T-helper 1 cell (primary cell): ENCODE measurements around the gene TCEAL3.
A peak's percentile ranks its signal among the peaks of the same experiment; 100 is the strongest.
"Not testable (repeated sequence)": the region's sequence is repeated elsewhere in the genome, so short reads cannot be mapped to it uniquely, and the experiment has no call there.

Source experiments
- DNase-seq, 5 donors: peaks; one replicate each; pipeline ENCODE4 v3.0.0-alpha.2; 2012 to 2020

Gene TCEAL3

GRCh38 chrX:103628386-103629317, 20.9 kb downstream of the TCEAL3 start, which contains the start of gene TCEAL1:
Gene TCEAL1 (plus strand): TSS chrX:103628975. CDS start chrX:103629917, 942 bp downstream.
- peak in 4 of 5 donors; percentile 11 to 30 (median 12) for DNase-seq

DNA sequence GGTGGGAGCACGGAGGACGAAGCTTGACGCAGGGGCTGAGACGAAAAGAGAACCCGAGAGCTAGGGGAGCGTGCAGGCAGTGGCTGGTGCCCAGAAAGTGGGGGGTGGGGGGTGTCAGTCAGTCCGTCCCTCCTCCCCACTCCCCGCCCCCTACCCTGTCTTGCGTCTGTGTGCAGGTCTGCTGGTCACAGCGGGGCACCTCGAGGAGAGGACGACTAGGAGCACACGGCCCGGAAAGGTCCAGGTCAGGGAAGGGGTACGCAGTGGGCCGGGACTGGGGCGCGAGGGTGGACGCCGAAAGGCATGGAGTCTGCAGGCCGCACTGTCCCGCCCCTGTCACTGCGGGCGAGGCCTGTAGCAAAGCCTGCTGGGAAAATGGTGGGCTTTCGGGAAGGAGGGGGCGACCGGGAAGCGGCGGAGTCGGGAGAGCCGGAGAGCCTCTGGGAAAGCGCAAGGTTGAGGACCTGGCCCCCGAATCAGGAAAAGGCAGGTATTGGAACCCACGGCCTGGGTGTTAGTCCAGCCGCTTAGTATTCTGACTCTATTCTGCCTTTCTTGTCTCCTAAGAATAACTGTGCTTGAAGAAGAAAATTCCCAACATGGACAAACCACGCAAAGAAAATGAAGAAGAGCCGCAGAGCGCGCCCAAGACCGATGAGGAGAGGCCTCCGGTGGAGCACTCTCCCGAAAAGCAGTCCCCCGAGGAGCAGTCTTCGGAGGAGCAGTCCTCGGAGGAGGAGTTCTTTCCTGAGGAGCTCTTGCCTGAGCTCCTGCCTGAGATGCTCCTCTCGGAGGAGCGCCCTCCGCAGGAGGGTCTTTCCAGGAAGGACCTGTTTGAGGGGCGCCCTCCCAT, 21.8 kb downstream of the TCEAL3 start:
- peak in 2 of 5 donors; percentile 5 to 10 for DNase-seq

GRCh38 chrX:103630171-103630511, 22.4 kb downstream of the TCEAL3 start:
- no peak for DNase-seq

DNA sequence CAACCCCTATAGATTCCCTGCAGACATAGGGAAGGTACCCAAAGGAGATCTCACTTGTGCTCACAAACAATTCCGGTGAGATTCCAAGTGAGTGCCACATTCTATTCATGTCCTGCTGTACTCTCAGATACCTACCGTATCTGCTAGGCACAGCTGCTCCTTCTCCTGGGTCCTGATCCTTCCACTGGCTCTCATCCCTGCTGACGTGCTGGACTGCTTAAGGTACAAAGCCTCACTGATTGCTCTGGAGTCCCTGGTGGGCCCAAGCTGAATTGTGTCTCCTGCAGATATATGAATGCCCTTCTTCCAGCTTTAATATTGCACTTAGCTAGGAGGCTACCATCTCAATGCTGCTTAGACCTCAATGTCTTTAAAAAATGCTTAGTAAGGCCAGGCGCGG, 23.4 kb downstream of the TCEAL3 start:
- DNase-seq, result no peak

GRCh38 chrX:103635436-103635835, 27.7 kb downstream of the TCEAL3 start:
- DNase-seq, result no peak

DNA sequence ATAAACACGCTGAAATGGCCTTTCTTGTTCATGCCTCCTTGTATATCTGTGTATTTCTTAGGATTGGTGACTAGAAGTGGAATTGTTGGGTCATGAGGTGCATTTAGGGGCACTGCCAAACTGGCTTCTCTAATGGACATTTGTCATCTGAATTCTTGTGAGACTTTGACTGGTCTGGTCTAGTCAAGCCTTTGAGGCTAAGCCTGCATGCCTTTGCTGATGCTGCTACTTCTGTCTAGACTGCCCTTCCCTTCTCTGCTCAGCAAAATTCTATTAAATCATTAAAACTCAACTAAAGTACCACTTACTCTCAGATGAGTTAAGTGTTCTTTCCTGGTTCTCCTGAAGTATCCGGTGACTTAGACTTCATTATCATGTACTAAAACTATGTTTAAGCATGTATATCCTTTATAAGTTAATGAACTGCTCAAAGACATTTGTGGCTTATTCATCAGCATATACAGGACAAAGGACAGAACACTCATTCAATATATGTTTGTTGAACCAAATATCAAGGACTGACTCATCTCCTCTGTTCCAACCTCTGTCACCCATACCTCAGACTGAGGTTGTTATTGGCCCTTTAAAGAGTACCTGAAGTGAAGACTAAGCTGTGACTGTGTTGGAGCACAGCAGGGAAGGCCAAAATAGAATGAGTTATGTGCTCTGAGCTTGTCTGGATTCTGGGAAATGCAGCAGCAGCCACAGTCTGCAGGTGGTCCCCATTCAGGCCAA, 30.0 kb downstream of the TCEAL3 start:
- DNase-seq, result no peak

DNA sequence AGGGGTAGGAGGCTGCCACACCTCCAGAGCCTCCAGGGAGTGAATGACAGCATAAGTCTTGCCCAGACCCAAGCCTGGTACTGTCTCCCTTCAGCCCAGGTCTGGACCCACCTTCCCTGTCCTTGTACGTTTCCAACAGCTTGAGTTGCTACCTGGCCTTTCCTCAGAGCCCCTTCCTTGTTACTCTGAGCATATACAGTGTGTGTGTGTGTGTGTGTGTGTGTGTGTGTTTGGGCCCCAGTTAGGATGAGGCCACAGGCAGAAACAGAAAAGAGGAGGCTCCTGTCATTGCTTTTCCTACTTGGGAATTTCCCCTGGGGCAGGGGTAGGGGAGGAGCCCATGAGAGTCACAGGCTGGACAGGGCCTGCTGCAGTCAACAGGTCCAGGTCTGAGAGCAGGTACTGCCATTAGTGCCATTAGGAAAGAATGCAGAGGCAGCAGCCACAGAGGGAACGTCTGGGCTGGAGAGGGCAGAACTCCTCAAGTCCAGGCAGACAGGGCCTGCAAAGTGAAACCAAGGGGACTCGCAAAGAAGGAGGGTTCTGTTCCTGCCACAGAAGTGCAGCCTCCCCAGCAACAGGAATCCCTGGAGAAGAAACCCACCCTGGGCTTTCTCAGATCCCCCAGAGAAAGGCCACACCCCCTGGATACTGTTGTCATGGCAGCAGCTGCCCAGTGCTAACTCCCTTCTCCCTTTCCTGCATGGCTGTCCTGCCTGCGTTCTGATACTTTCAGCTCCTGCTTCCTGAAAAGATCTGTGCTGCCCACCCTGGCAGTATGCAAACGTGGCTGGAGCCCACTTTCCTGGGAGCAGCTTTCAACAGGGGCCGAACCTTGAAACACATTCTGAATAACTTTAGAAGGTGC, 30.9 kb downstream of the TCEAL3 start:
- DNase-seq, result not testable (repeated sequence)

GRCh38 chrX:103640401-103641155, 32.8 kb downstream of the TCEAL3 start:
- no peak for DNase-seq

DNA sequence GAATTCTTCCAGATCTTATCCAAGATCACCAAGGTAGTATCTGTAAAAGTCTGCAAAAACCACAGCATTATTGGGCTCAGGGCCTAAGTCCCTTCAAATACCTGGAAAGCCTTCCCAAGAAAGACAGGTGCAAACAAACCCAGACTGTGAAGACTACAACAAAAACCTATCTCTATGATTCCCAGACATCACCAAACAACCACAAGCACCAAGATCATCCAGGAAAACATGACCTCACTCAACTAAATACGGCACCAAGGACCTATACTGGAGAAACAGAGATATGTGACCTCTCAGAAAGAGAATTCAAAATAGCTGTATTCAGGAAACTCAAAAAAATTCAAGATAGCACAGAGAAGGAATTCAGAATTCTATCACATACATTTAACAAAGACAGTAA, 36.4 kb downstream of the TCEAL3 start:
- no peak for DNase-seq

GRCh38 chrX:103647630-103648029, 39.9 kb downstream of the TCEAL3 start:
- no peak for DNase-seq

DNA sequence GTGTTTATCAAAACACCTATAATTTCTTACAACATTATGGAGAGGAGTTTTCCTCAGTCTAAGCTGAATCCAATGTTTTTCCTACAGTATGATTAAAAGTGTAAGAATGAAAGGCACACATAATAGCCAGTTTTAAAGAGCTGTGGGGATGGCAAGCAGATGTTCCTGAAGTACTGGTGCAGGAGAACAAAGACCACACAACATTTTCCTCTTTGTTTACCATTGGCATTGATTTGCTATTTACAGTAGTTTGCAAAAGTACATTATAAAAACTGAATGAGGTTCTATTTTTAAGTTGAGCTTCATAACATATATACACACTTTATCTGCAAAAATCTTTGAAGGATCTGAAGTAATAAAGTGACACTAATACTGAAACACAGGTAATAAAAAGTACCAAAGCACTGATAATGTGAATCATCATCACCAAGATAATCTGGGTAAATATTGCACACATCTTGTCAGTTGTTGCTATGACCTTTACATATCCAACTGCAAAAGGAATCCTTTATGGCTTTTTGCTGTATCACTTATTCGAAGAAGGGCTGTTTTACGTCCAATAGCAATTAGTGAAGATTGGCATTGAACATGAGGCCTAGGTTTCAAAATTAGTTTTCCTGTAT, 43.5 kb downstream of the TCEAL3 start:
- no peak for DNase-seq

DNA sequence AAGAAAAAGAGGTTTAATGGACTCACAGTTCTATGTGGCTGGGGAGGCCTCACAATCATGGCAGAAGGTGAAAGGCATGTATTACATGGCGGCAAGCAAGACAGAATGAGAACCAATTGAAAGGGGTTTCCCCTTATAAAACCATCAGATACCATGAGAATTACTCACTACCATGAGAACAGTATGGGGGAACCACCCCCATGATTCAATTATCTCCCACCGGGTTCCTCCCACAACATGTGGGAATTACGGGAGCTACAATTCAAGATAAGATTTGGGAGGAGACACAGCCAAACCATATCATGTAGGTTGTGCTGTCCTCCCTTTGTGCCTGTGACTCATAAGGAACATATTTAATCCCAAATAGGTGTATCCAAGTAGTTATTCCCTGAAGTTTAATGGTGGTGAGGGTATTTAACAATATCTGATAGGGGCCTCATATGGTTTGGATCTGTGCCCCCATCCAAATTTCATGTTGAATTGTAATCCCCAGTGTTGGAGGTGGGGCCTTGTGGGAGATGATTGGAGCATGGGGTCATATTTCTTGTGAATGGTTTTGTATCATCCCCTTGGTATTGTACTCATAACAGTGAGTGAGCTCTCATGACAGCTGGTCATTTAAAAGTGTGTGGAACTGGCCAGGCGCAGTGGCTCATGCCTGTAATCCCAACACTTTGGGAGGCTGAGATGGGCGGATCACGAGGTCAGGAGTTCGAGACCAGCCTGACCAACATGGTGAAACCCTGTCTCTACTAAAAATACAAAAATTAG, 47.7 kb downstream of the TCEAL3 start:
- not testable (repeated sequence) for DNase-seq

GRCh38 chrX:103656617-103657016, 48.9 kb downstream of the TCEAL3 start:
- DNase-seq, result no peak

DNA sequence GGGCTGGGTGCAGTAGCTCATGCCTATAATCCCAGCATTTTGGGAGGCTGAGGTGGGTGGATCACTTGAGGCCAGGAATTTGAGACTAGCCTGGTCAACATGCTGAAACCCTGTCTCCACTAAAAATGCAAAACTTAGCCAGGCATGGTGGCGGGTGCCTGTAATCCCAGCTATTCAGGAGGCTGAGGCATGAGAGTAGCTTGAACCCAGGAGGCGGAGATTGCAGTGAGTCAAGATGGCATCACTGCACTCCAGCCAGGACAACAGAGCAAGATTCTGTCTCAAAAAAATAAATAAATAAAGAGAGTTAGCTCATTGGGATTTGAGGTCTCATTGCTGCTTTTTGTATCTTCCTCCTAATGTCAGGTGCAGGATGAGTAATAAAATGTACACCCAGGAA, 49.3 kb downstream of the TCEAL3 start:
- not testable (repeated sequence) for DNase-seq

- no peak for DNase-seq
Observed at GRCh38 chrX:103658681-103659433, 51.1 kb downstream of the TCEAL3 start.

- DNase-seq, result not testable (repeated sequence)
Observed at GRCh38 chrX:103659460-103659859, 51.7 kb downstream of the TCEAL3 start.
